Endothelial cell of umbilical vein (primary cell): Measurements from ENCODE around the gene CACNA2D3. TPM values are rescaled to one million over a fixed set of nuclear protein-coding genes. Genes with fewer than 3 reads are reported as not detected.

Experiments
- BruUV-seq: library from RNA; stranded (reverse); fragments of 400-500 nt; replicated peaks from 2 replicates; lab custom pipeline; 2021; lab: Mats Ljungman, UMichigan
- CTCF ChIA-PET: fragments of 300-600, 350-600 bp; sonication (Branson Sonifier 250); formaldehyde crosslinking; loops from one replicate; lab custom pipeline; 2021; ENCODE audit warnings: antibody characterized with exemption, inconsistent platforms; lab: Charles Lee
- POLR2A ChIA-PET: fragments of 300-600, 350-600 bp; sonication (Branson Sonifier 250); formaldehyde crosslinking; loops from one replicate; lab custom pipeline; 2021; ENCODE audit warnings: antibody characterized with exemption, inconsistent platforms; lab: Charles Lee
- DNase-seq: peaks from one replicate; pipeline ENCODE4 v3.0.0-alpha.2; 2011; ENCODE audit warnings: low read depth, low spot score
- FAIRE-seq: peaks from 2 replicates; lab custom pipeline; 2011; peaks lifted over from hg19 to GRCh38; lab: Jason Lieb, UNC
- H2AFZ ChIP-seq: 2 replicates; pipeline ENCODE4 v1.6.0; 2012; ENCODE audit warnings: low read depth, low read length, control low read depth, inconsistent platforms
- H3K27ac ChIP-seq: 2 replicates; pipeline ENCODE4 v1.5.1; 2011; ENCODE audit warnings: low read depth, mild to moderate bottlenecking, control low read depth, low read length, moderate library complexity; ENCODE audit not compliant: insufficient read depth
- H3K27me3 ChIP-seq, 2 experiments: 2 replicates each; pipeline versions ENCODE4 v1.6.0 to v1.6.1; 2011; ENCODE audit warnings: low read length in 2 of 2, mixed read lengths in 1 of 2; ENCODE audit not compliant: control insufficient read depth in 2 of 2, insufficient read depth in 2 of 2
- H3K36me3 ChIP-seq, 2 experiments: 2 replicates in 1 of 2; 3 replicates in 1 of 2; pipeline ENCODE4 v1.5.1; 2011; ENCODE audit warnings: low read length in 2 of 2, mild to moderate bottlenecking in 1 of 2, moderate library complexity in 1 of 2; ENCODE audit not compliant: control insufficient read depth in 2 of 2, insufficient read depth in 2 of 2; ENCODE audit errors: extremely low read depth in 1 of 2
- H3K4me1 ChIP-seq: 3 replicates; pipeline ENCODE4 v1.5.1; 2011; ENCODE audit warnings: mild to moderate bottlenecking, low read length; ENCODE audit not compliant: control insufficient read depth, insufficient read depth; ENCODE audit errors: extremely low read depth
- H3K4me2 ChIP-seq: 2 replicates; pipeline ENCODE4 v1.6.1; 2011; ENCODE audit warnings: low read length, control low read depth, mixed read lengths; ENCODE audit not compliant: insufficient read depth
- H3K4me3 ChIP-seq, 3 experiments: fragments of 200-600 bp in 1 of 3; sonication (generic), shearing (Covaris generic) in 1 of 3; replicated peaks in 1 of 3; 2 replicates each; pipeline ENCODE4 v1.5.1; 2011 to 2016; ENCODE audit warnings: control low read depth in 3 of 3, low read length in 3 of 3, mild to moderate bottlenecking in 2 of 3, inconsistent platforms in 1 of 3, low read depth in 1 of 3, moderate library complexity in 1 of 3; ENCODE audit not compliant: insufficient read depth in 1 of 3
- H3K79me2 ChIP-seq: 2 replicates; pipeline ENCODE4 v1.6.0; 2012; ENCODE audit warnings: low read length, inconsistent platforms; ENCODE audit not compliant: control insufficient read depth, insufficient read depth
- H3K9ac ChIP-seq: replicated peaks from 2 replicates; pipeline ENCODE3; 2011; ENCODE audit warnings: low read length, control low read depth; ENCODE audit not compliant: insufficient read depth; ENCODE audit errors: extremely low read depth
- H3K9me1 ChIP-seq: replicated peaks from 3 replicates; pipeline ENCODE4 v1.6.0; 2011; ENCODE audit warnings: mild to moderate bottlenecking, low read length; ENCODE audit not compliant: control insufficient read depth, insufficient read depth; ENCODE audit errors: extremely low read depth
- H3K9me3 ChIP-seq: replicated peaks from 2 replicates; pipeline ENCODE4 v1.5.1; 2012; ENCODE audit warnings: low read length, inconsistent platforms; ENCODE audit not compliant: control insufficient read depth, insufficient read depth
- H4K20me1 ChIP-seq: replicated peaks from 2 replicates; pipeline ENCODE3; 2011; ENCODE audit warnings: mild to moderate bottlenecking, low read length; ENCODE audit not compliant: control insufficient read depth, insufficient read depth; ENCODE audit errors: extremely low read depth
- EZH2 ChIP-seq: IDR thresholded peaks from 2 replicates; pipeline ENCODE4 v1.6.1; 2012; ENCODE audit warnings: borderline replicate concordance, low read depth, mild to moderate bottlenecking, moderate library complexity, low read length, inconsistent platforms; ENCODE audit not compliant: severe bottlenecking
- FOS ChIP-seq: IDR thresholded peaks from 2 replicates; pipeline ENCODE4 v1.6.1; 2011; ENCODE audit warnings: mild to moderate bottlenecking, low read length, moderate library complexity, borderline replicate concordance; ENCODE audit not compliant: insufficient read depth
- GATA2 ChIP-seq: IDR thresholded peaks from 2 replicates; pipeline ENCODE4 v1.7.0; 2011; ENCODE audit warnings: low read depth, mild to moderate bottlenecking, moderate library complexity, mixed read lengths, low read length; ENCODE audit not compliant: insufficient read length, insufficient read depth
- JUN ChIP-seq: IDR thresholded peaks from 2 replicates; pipeline ENCODE4 v1.6.1; 2011; ENCODE audit warnings: borderline replicate concordance, low read depth; ENCODE audit not compliant: insufficient read length, insufficient read depth
- MYC ChIP-seq: IDR thresholded peaks from one replicate; pipeline ENCODE4 v1.6.1; 2011; ENCODE audit warnings: mild to moderate bottlenecking, low read depth, low read length
- POLR2A ChIP-seq: IDR thresholded peaks from 2 replicates; pipeline ENCODE4 v1.6.1; 2012; ENCODE audit warnings: low read depth, mild to moderate bottlenecking, control low read depth, low read length
- POLR2AphosphoS5 ChIP-seq: IDR thresholded peaks from 2 replicates; pipeline ENCODE4 v1.6.1; 2012; ENCODE audit warnings: low read depth, mild to moderate bottlenecking, control low read depth, low read length, moderate library complexity; ENCODE audit not compliant: insufficient read depth
- dilution Hi-C: fragments of 300-500 bp; cut with MboI; formaldehyde crosslinking; loops from one replicate; pipeline ENCODE4 v1.15.0; 2019; ENCODE audit warnings: low sequenced_read_pairs; ENCODE audit not compliant: extremely low pct_ligation_motif_present
- intact Hi-C: fragments of 100-400 bp; cut with micrococcal nuclease; formaldehyde crosslinking; loops from one replicate; pipeline ENCODE4 v1.10.0; 2022
- polyA plus RNA-seq, 4 experiments: library from polyadenylated mRNA; depleted of rRNA in 3 of 4; stranded (reverse) in 3 of 4; unstranded in 1 of 4; fragments of >200 nt; gene quantifications; 2 replicates each; pipeline versions ENCODE4 v1.2.1 to v1.2.3, GENCODE V29; 2011 to 2012; ENCODE audit warnings: missing spikeins in 1 of 4
- total RNA-seq: library from RNA; stranded (reverse); gene quantifications from 2 replicates; pipeline ENCODE4 v1.2.3, GENCODE V29; 2021
- TF ChIP-seq, protein P1 (sequence below), 2 donors: IDR thresholded peaks; 1 replicate in 1 of 2; 2 replicates in 1 of 2; pipeline ENCODE4 v1.5.1; 2011; ENCODE audit warnings: low read length in 2 of 2, mild to moderate bottlenecking in 2 of 2, moderate library complexity in 2 of 2, control low read depth in 1 of 2, inconsistent platforms in 1 of 2, low read depth in 1 of 2; ENCODE audit not compliant: insufficient read depth in 1 of 2; ENCODE audit errors: extremely low read depth in 1 of 2
- TF ChIP-seq, protein P2 (sequence below): IDR thresholded peaks from 2 replicates; pipeline ENCODE4 v1.6.1; 2011; ENCODE audit not compliant: insufficient read depth, insufficient read length

Gene CACNA2D3
- total and polyA plus RNA-seq, 2 donors (not counting 3 experiments of a cell fraction or from before 2014, with no cell fraction given): not detected

DNA sequence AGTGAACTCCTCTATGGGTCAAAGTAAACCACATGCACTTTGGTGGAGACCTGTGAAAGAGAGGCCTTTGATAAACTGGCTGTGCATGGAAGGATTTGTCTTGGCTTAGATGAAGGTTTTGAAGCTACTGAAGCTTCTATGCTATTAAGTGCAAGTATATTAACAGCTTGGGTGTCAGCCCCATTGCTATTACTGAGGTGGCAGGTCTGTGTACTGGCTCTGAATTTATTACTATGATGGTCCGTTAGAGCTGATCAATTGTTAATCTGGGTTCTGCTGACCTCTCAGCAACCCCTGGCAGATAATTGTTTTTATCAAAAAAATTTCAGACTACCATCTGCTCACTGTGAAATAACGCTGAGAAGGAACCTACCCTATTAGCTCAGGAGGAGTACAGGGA is 268.2 kb downstream of the CACNA2D3 start:
- no peaks in the 10 kb centered on the region for H3K27me3 ChIP-seq
- dilution Hi-C loops: no loop called here

More for the DNA sequence above, 268.2 kb downstream of the CACNA2D3 start:
- Histone ChIP-seq H3K27ac (no peak overlapping the region), H3K4me2 (no peak overlapping the region), H4K20me1 (no peaks in the 10 kb centered on the region), H3K36me3 (no peaks in the 10 kb centered on the region), H2AFZ (no peak overlapping the region), H3K4me3 (no peak overlapping the region), H3K4me1 (no peaks in the 10 kb centered on the region), H3K79me2 (no peaks in the 10 kb centered on the region), H3K9me1 (no peaks in the 10 kb centered on the region), H3K9me3 (peaks cover 6% of the 10 kb centered on the region), H3K9ac (no peak overlapping the region)
- BruUV-seq: no TSS peak
- no peak for TF ChIP-seq EZH2
- no peak for TF ChIP-seq MYC
- TF ChIP-seq POLR2A: no peak
- TF ChIP-seq GATA2: no peak
- no peak for TF ChIP-seq POLR2AphosphoS5
- TF ChIP-seq, protein P1, sequence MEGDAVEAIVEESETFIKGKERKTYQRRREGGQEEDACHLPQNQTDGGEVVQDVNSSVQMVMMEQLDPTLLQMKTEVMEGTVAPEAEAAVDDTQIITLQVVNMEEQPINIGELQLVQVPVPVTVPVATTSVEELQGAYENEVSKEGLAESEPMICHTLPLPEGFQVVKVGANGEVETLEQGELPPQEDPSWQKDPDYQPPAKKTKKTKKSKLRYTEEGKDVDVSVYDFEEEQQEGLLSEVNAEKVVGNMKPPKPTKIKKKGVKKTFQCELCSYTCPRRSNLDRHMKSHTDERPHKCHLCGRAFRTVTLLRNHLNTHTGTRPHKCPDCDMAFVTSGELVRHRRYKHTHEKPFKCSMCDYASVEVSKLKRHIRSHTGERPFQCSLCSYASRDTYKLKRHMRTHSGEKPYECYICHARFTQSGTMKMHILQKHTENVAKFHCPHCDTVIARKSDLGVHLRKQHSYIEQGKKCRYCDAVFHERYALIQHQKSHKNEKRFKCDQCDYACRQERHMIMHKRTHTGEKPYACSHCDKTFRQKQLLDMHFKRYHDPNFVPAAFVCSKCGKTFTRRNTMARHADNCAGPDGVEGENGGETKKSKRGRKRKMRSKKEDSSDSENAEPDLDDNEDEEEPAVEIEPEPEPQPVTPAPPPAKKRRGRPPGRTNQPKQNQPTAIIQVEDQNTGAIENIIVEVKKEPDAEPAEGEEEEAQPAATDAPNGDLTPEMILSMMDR (IDR thresholded peaks at IDR 0.05; ENCODE audit: extremely low read depth in 1 of 2, insufficient read depth in 1 of 2, low read depth in 1 of 2, low read length in 2 of 2): no peak
- TF ChIP-seq, protein P2, sequence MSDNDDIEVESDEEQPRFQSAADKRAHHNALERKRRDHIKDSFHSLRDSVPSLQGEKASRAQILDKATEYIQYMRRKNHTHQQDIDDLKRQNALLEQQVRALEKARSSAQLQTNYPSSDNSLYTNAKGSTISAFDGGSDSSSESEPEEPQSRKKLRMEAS: no peak
- TF ChIP-seq FOS: no peak
- TF ChIP-seq JUN: no peak
- no peak for DNase-seq
- POLR2A ChIA-PET: no interaction called here
- intact Hi-C loops: no loop called here
- CTCF ChIA-PET: no interaction called here
- no peak for FAIRE-seq
